Measurements from ENCODE around the gene PHLDB1.

PHLDB1 gene

DNA sequence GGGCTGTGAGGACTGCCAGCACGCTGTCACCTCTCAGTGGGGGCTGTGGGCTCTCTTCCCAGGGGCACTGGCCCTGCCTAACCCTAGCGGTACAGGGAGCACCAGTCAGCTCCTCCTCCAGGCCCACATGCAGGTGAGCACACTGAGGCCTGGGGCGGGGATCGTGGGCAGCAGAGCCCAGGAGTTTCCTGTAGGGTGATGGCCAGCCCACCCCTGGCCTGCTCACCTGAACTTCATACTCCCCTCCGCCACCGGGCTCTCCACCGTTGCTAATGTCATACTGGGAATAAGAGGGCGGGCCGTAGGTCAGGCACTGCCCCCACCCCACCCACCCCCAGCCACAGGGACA is 82.1 kb downstream of the PHLDB1 start:
- DNase-seq: no peak

- peak; percentile 93 for DNase-seq
These were observed 82.6 kb downstream of the PHLDB1 start for GRCh38 chr11:118689852-118690552.

DNA sequence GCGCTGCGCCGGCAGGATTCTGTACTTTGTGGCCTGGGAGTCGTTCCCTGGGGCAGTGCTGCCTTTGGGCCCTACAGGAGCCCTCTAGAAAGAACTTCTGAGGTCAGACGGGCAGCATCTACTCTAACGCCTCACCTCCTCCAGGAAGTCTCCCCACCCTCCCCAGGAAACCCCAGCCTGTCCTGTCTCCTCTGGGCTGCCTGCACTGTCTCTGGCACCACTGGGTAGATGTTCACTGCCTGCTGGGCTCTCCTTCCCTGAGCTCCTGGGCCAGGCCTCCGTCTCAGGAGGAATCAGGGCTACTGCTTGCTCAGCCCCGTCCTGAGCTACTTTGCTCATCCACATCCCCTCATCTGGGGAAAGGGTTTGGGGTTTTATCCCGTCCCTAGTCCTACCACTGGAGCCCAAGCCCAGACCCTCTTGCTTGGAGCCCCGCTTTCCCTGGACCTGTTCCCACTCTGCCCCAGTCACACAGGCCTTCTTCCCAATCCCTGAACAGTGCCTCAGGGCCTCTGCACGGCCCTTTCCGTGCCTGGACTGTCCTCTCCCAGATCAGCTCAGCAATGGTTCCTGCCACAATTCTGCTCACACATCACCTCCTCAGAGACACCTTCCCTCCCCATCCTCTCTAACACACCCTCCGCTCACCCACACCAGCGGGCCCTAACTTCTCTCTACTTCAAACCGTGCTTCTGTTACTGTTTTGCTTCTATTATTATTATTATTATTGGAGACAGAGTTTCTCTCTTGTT is 83.3 kb downstream of the PHLDB1 start:
- no peak for DNase-seq

- no peak for DNase-seq
These were observed 84.8 kb downstream of the PHLDB1 start for GRCh38 chr11:118691926-118692830.

DNA sequence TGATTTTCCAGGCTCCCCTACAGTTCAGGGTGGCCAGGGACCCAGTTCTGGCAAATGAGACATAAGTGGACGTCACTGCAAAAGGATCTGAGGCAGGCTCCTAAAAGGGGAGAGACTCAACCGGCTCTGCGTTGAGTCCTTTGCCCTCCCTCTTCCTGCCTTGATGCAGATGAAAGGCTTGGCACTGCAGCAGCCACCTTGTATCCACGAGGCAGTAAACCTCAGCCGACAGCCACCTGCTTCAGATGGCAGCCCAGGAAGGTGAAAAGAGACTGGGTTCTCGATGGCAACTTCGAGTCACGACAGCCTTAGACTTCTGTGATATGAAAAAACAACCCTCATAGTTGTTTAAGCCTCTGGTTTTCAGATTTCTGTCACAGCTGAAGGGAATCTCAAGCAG is 86.8 kb downstream of the PHLDB1 start:
- no peak for DNase-seq

- DNase-seq: no peak
These were observed 87.4 kb downstream of the PHLDB1 start for GRCh38 chr11:118694771-118695170.

- DNase-seq: no peak
These were observed 89.3 kb downstream of the PHLDB1 start for GRCh38 chr11:118696673-118697226.

- DNase-seq: no peak
These were observed 89.9 kb downstream of the PHLDB1 start for GRCh38 chr11:118697346-118697745.

DNA sequence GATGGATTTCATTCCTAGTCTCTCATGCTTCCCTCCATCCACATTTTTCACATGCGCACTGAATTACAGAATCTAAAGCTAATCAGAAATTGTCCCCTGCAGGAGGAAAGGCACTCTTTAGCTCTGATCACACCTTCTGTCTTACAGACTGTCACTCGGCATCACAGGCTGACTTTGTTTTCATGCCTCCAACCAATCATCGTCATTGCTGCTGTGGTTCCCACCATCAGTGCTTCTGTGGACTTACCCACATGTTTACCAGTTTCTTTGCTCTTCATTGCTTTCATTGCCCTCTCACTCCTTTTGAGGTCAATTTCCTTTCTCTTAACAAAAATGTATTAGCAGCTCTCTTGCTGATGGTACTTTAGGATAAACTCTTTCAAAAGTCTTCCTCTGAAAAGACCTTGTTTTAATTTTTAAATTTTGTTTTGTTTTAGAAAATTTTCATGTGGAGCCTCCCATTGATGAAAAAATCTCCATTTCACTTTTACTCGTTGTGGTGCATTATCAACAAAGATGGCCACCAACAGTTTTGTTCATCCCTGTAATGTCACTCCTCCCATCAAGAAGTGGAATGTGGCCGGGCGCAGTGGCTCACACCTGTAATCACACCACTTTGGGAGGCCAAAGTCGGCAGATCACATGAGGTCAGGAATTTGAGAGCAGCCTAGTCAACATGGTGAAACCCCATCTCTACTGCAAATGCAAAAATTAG is 92.2 kb downstream of the PHLDB1 start:
- no peak for DNase-seq

- DNase-seq: no peak
These were observed 96.2 kb downstream of the PHLDB1 start for GRCh38 chr11:118703563-118704106.

DNA sequence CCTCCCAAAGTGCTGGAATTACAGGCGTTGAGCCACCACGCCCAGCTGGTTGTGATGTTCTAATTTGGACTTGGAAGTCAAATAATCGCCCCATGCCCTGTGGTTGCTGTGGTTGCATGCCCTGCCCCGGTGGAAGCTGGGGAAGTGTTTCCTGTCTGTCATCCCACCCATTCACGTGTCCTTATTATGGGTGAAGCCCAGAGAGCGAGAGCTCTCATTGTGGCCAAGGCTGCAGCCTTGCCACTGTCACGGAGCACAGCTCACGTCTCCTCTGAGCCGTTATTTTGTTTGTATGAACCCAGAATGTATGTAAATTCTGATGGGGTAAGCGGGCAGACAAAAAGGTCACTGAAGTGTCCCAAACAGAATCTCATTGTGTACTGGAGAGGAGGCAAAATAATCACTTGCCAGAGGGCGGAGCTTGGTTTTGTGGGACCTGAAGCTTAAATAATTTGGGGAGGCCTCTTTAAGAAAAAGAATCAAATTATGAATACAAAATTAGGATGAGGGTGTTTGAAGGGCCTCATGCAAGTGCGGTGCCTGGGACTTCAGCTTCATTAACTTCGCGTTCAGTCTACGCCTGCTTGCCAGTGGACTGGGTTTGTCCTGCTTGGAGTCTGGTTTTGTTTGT is 97.8 kb downstream of the PHLDB1 start:
- DNase-seq: peak; percentile 85

- DNase-seq: peak; percentile 84
These were observed 98.6 kb downstream of the PHLDB1 start for GRCh38 chr11:118705791-118706545.

GRCh38 chr11:118706546-118706825 is 99.1 kb downstream of the PHLDB1 start:
- DNase-seq: no peak

Measured in eye (tissue), 1 donor.